22Rv1 (cell line): Measurements from ENCODE around the gene TRPC4AP.

ENCODE experiments used
- H3K27ac ChIP-seq: fragments of 450-650 bp; 2 replicates; pipeline ENCODE4 v1.5.1; 2017
- CTCF ChIP-seq: fragments of 450-650 bp; IDR thresholded peaks from 2 replicates; pipeline ENCODE4 v1.5.1; 2017; ENCODE audit warnings: mild to moderate bottlenecking
- ZFX ChIP-seq: fragments of 450-650 bp; IDR thresholded peaks from 2 replicates; pipeline ENCODE4 v1.6.1; 2017; ENCODE audit warnings: antibody characterized with exemption, borderline replicate concordance

TRPC4AP gene

GRCh38 chr20:34983089-34983820 lies 109.4 kb downstream of the TRPC4AP start:
- no peak for TF ChIP-seq CTCF
- TF ChIP-seq ZFX: no peak
- H3K27ac ChIP-seq: no peak overlapping the region

GRCh38 chr20:34982270-34983088 lies 110.1 kb downstream of the TRPC4AP start:
- TF ChIP-seq CTCF: no peak
- no peak for TF ChIP-seq ZFX

GRCh38 chr20:34980543-34981233 lies 111.9 kb downstream of the TRPC4AP start:
- TF ChIP-seq CTCF (no peak), ZFX (no peak)

More at GRCh38 chr20:34982270-34983088, 110.1 kb downstream of the TRPC4AP start:
- no peak overlapping the region for H3K27ac ChIP-seq

GRCh38 chr20:34979366-34980153 lies 113.0 kb downstream of the TRPC4AP start:
- no peak overlapping the region for H3K27ac ChIP-seq
- TF ChIP-seq ZFX: no peak
- TF ChIP-seq CTCF: no peak

More at GRCh38 chr20:34980543-34981233, 111.9 kb downstream of the TRPC4AP start:
- no peak overlapping the region for H3K27ac ChIP-seq

GRCh38 chr20:34978092-34978744 lies 114.4 kb downstream of the TRPC4AP start:
- TF ChIP-seq ZFX (no peak), CTCF (no peak)

GRCh38 chr20:34977365-34978091 lies 115.1 kb downstream of the TRPC4AP start:
- TF ChIP-seq CTCF: no peak
- TF ChIP-seq ZFX: no peak
- no peak overlapping the region for H3K27ac ChIP-seq

More at GRCh38 chr20:34978092-34978744, 114.4 kb downstream of the TRPC4AP start:
- H3K27ac ChIP-seq: no peak overlapping the region
